RWPE1 (cell line): ENCODE measurements around the gene ARAP2.

Source experiments
- CTCF ChIA-PET: fragments of 350-600 bp; sonication (Branson Sonifier 250); formaldehyde crosslinking; extraction: SDS; loops from one replicate; lab custom pipeline; 2021; lab: Yijun Ruan, JAX
- POLR2A ChIA-PET: fragments of 400-600 bp; formaldehyde crosslinking; extraction: SDS; loops from one replicate; lab custom pipeline; 2020; ENCODE audit warnings: antibody characterized with exemption; ENCODE audit not compliant: low non-redundant PET; lab: Yijun Ruan, JAX
- DNase-seq: peaks from one replicate; pipeline ENCODE4 v3.0.0; 2012; ENCODE audit warnings: low spot score
- H3K27ac ChIP-seq: fragments of 450-650 bp; 2 replicates; pipeline ENCODE4 v1.5.1; 2017
- CTCF ChIP-seq: fragments of 450-650 bp; conservative IDR thresholded peaks from 2 replicates; pipeline ENCODE4 v1.5.1; 2017; ENCODE audit warnings: low read depth, mild to moderate bottlenecking

ARAP2 gene

GRCh38 chr4:36211084-36211483, 33.2 kb downstream of the ARAP2 start:
- H3K27ac ChIP-seq = no peak overlapping the region
- no peak for TF ChIP-seq CTCF
- POLR2A ChIA-PET = no interaction called here
- CTCF ChIA-PET = no interaction called here
- DNase-seq = no peak

- POLR2A ChIA-PET = no interaction called here
- DNase-seq = no peak
- H3K27ac ChIP-seq = no peak overlapping the region
- no peak for TF ChIP-seq CTCF
- CTCF ChIA-PET = interaction anchor here (0.5 to 0.7 kb wide), 2 partner anchors 7 to 735 kb away, joined by 3 read pairs; no protein-coding TSS in a partner anchor
Measured at GRCh38 chr4:36209941-36210649, 34.2 kb downstream of the ARAP2 start.

- no peak for TF ChIP-seq CTCF
- no peak for DNase-seq
- POLR2A ChIA-PET = no interaction called here
- CTCF ChIA-PET = no interaction called here
- H3K27ac ChIP-seq = no peak overlapping the region
Measured at GRCh38 chr4:36208893-36209473, 35.3 kb downstream of the ARAP2 start.

- no peak overlapping the region for H3K27ac ChIP-seq
- no peak for DNase-seq
- CTCF ChIA-PET = no interaction called here
- POLR2A ChIA-PET = no interaction called here
- TF ChIP-seq CTCF = no peak
Measured at GRCh38 chr4:36207831-36208520, 36.3 kb downstream of the ARAP2 start.

- ChIA-PET CTCF (no interaction called here), POLR2A (no interaction called here)
Measured at GRCh38 chr4:36207367-36207766, 36.9 kb downstream of the ARAP2 start.

More at GRCh38 chr4:36207367-36207766, 36.9 kb downstream of the ARAP2 start:
- no peak overlapping the region for H3K27ac ChIP-seq
- TF ChIP-seq CTCF = no peak
- no peak for DNase-seq
